BJ (cell line): ENCODE data around the gene GNB5. TPM values are rescaled to one million over a fixed set of nuclear protein-coding genes. Genes with fewer than 3 reads are reported as not detected.

Experiments used
- CTCF ChIA-PET: fragments of 350-600 bp; formaldehyde crosslinking; extraction: SDS; loops from one replicate; lab custom pipeline; 2021; ENCODE audit warnings: antibody characterized with exemption, inconsistent platforms; lab: Yijun Ruan, JAX
- POLR2A ChIA-PET: fragments of 300-600 bp; sonication (Branson Sonifier 250); formaldehyde crosslinking; extraction: SDS; loops from one replicate; lab custom pipeline; 2021; ENCODE audit warnings: antibody characterized with exemption; lab: Charles Lee
- DNase-seq: peaks from one replicate; pipeline ENCODE4 v3.0.0-alpha.2; 2011; ENCODE audit warnings: low read depth
- H3K27me3 ChIP-seq: 2 replicates; pipeline ENCODE4 v1.6.0; 2011; ENCODE audit warnings: low read length; ENCODE audit not compliant: control insufficient read depth, insufficient read depth
- H3K36me3 ChIP-seq: 2 replicates; pipeline ENCODE4 v1.5.1; 2011; ENCODE audit warnings: low read length; ENCODE audit not compliant: control insufficient read depth, insufficient read depth
- H3K4me3 ChIP-seq: 2 replicates; pipeline ENCODE4 v1.5.1; 2011; ENCODE audit warnings: low read depth, mild to moderate bottlenecking, control low read depth, low read length
- polyA plus RNA-seq: library from polyadenylated mRNA; depleted of rRNA; stranded (reverse); fragments of >200 nt; gene quantifications from 2 replicates; pipeline ENCODE4 v1.2.3, GENCODE V29; 2011
- TF ChIP-seq, protein P1 (sequence below): IDR thresholded peaks from 2 replicates; pipeline ENCODE4 v1.5.1; 2011; ENCODE audit warnings: low read depth, mild to moderate bottlenecking, control low read depth, inconsistent platforms, low read length, moderate library complexity; ENCODE audit not compliant: insufficient read depth

GNB5 gene
- polyA plus RNA-seq, 1 experiment: 63.0 TPM

DNA sequence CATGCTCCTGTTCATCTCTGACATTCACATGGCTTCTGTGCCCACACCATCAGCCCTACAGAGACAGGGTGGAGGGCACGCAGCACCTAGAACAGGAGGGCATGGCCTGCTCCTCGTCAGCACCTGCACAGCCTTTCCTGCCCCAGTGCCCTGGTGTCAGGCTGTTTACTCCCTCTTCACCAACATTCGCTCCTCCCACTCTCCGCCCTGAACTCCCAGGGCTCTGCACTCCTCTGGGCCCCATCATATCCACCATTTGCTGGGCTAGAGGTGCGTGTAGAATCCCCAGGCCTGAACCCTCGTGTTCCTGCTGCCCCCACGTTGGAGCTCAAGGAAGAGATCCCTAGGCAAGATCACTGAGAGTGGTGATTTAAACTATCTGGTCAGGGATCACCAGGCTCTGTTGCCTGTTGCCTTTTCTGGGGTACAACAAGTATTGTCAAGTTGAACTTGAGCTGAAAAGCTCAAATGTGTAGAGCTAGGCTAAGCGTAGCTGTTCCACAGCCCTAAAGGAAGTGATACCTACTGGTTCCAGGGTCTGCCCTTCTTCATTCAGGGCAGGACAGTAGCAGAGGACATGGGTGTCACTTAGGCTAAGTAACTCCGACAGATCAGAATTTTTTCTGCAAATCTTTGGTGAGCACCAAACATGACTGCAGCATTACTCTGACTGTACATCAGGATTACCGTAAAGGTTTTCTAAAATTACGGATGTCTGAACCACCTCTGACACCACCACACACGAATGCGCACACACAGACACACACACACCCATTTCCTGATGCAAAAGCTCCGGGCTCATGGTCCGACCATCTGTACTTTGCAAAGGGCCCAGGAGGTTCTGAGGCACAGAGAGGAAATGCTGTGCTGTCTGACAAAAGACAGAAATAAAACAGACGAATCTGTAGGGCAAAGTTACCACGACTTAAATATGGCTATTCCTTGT, 43.7 kb upstream of the GNB5 start:
- no peaks in the 10 kb centered on the region for H3K36me3 ChIP-seq
- ChIA-PET CTCF (interaction anchor here (0.9 to 1.3 kb wide), 2 partner anchors 8 to 20 kb away, joined by 4 to 11 read pairs; no protein-coding TSS in a partner anchor), POLR2A (no interaction called here)
- H3K4me3 ChIP-seq: no peak overlapping the region
- TF ChIP-seq, protein P1, sequence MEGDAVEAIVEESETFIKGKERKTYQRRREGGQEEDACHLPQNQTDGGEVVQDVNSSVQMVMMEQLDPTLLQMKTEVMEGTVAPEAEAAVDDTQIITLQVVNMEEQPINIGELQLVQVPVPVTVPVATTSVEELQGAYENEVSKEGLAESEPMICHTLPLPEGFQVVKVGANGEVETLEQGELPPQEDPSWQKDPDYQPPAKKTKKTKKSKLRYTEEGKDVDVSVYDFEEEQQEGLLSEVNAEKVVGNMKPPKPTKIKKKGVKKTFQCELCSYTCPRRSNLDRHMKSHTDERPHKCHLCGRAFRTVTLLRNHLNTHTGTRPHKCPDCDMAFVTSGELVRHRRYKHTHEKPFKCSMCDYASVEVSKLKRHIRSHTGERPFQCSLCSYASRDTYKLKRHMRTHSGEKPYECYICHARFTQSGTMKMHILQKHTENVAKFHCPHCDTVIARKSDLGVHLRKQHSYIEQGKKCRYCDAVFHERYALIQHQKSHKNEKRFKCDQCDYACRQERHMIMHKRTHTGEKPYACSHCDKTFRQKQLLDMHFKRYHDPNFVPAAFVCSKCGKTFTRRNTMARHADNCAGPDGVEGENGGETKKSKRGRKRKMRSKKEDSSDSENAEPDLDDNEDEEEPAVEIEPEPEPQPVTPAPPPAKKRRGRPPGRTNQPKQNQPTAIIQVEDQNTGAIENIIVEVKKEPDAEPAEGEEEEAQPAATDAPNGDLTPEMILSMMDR: no peak
- no peaks in the 10 kb centered on the region for H3K27me3 ChIP-seq
- no peak for DNase-seq

DNA sequence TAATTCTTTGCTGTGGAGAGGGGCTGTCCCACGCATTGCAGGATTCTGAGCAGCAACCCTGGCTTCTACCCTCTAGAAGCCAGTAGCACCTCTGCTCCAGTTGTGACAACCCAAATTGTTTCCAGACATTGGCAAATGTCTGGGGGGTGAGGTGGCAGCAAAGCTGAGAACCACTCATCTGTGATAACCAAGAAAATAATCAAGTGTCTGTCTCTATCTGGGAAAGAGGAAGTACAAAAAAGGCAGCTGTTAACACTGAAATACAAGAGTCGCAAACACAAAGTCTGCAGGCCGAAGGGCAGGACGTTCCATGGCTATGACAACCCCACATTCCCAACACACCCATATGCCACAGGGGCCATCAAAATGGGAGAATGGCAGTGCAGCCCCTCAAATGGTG, 42.2 kb upstream of the GNB5 start:
- ChIA-PET POLR2A (no interaction called here), CTCF (interaction anchor here (0.6 to 1.6 kb wide), 6 partner anchors 14 to 456 kb away, joined by 3 to 5 read pairs (median 3); no protein-coding TSS in a partner anchor)
- TF ChIP-seq, protein P1: no peak
- Histone ChIP-seq H3K4me3 (no peak overlapping the region), H3K27me3 (no peaks in the 10 kb centered on the region), H3K36me3 (no peaks in the 10 kb centered on the region)
- DNase-seq: no peak

DNA sequence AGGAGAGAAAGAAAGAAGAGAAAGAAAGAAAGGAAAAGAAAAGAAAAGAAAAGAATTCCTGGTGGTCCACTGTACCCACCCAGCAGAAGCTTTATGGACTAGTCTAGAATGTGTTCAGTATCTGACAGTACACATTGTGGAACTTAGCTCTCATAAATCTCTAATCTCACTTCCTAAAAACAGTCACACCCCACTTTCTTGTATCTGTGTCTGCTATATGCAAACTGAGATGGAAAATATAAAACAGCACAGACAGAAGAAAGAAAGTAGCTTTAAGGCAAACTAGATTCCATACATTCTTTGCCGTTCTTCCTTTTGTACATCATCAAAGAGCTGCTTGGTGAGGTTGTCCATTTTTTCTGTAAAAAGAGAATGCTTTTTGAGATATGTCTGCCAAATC, 41.1 kb upstream of the GNB5 start:
- TF ChIP-seq, protein P1: no peak
- no peaks in the 10 kb centered on the region for H3K27me3 ChIP-seq
- CTCF ChIA-PET: interaction anchor here (0.7 to 1.6 kb wide), 3 partner anchors 25 to 49 kb away, joined by 3 to 5 read pairs (median 3); no protein-coding TSS in a partner anchor
- no peak for DNase-seq
- H3K4me3 ChIP-seq: no peak overlapping the region
- H3K36me3 ChIP-seq: no peaks in the 10 kb centered on the region
- POLR2A ChIA-PET: no interaction called here

DNA sequence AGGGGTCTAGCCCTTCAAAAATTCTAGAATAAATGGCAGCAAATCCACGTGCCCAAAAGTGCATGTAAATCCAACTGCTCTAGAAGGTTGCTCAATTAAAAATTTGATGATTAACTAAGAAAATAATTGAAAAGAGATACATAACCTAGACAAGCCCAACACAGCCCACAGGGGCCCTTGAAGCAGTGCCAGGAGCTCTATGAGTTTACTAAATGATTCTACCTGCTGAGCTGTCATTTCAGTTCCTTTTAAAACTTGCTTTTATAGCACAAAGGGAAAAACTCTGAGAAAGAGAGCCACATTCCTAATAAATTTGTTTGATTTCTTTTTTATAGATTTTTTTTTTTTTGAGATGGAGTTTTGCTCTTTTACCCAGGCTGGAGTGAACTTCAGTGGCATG, 38.9 kb upstream of the GNB5 start:
- Histone ChIP-seq H3K27me3 (no peaks in the 10 kb centered on the region), H3K36me3 (no peaks in the 10 kb centered on the region), H3K4me3 (no peak overlapping the region)
- no peak for DNase-seq
- CTCF ChIA-PET: interaction anchor here (0.7 to 1.7 kb wide), 2 partner anchors 277 to 454 kb away, joined by 5 to 6 read pairs; no protein-coding TSS in a partner anchor
- POLR2A ChIA-PET: interaction anchor here (0.7 kb wide), 1 partner anchor 347 kb away, joined by 6 read pairs; no protein-coding TSS in a partner anchor
- TF ChIP-seq, protein P1: no peak

DNA sequence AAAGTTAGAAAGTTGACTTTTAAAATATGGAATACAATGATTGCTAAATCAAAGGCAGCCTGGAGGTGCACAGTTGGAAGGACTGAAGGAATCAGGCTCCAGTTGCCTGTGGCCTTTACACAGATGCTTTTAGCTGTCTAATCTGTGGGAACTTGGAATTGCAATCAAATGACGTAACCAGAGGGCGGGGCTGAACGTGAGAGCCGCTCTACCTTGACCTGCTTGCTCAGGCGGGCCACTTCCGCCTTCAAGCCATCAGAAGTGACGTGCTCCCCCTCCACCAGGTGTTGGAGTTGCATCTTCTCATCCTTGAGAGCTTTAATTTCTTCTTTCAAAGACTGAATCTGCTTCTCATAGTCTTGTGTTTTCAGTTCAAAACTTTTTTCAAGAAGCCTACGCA, 37.7 kb upstream of the GNB5 start:
- Histone ChIP-seq H3K36me3 (no peaks in the 10 kb centered on the region), H3K4me3 (no peak overlapping the region), H3K27me3 (no peaks in the 10 kb centered on the region)
- no peak for DNase-seq
- CTCF ChIA-PET: interaction anchor here (1.1 to 4.6 kb wide), 6 partner anchors 13 to 453 kb away, joined by 3 to 51 read pairs (median 6); partner anchors contain the start of gene LEO1
- TF ChIP-seq, protein P1: no peak
- POLR2A ChIA-PET: no interaction called here
